B cell (primary cell): ENCODE measurements around the gene ADRM1. TPM values are rescaled to one million over a fixed set of nuclear protein-coding genes. Genes with fewer than 3 reads are reported as not detected.

Experiments
- ATAC-seq: fragments of 200-7000 bp; cut with Tn5 transposase; one replicate; pipeline ENCODE4 v1.10.0; 2021; ENCODE audit warnings: low read depth, mild to moderate bottlenecking, moderate number of reproducible peaks, moderate library complexity
- CTCF ChIA-PET: fragments of 350-600 bp; sonication (Branson Sonifier 250); formaldehyde crosslinking; loops from one replicate; lab custom pipeline; 2021; ENCODE audit warnings: antibody characterized with exemption, inconsistent platforms; lab: Charles Lee
- POLR2A ChIA-PET: fragments of 350-600 bp; sonication (Branson Sonifier 250); formaldehyde crosslinking; loops from one replicate; lab custom pipeline; 2021; ENCODE audit warnings: antibody characterized with exemption; lab: Charles Lee
- DNase-seq: peaks from one replicate; pipeline ENCODE4 v3.0.0; 2013
- H2AFZ ChIP-seq: 2 replicates; pipeline ENCODE4 v1.6.1; 2012; ENCODE audit warnings: mild to moderate bottlenecking, low read depth, low read length; ENCODE audit not compliant: insufficient read depth, poor library complexity, severe bottlenecking
- H3K27ac ChIP-seq, 2 donors: 1 replicate in 1 of 2; 2 replicates in 1 of 2; pipeline ENCODE4 v1.5.1; 2012 to 2013; ENCODE audit warnings: low read length in 2 of 2, mild to moderate bottlenecking in 2 of 2, moderate library complexity in 1 of 2
- H3K27me3 ChIP-seq, 4 experiments: fragments of 200-600 bp in 1 of 4; sonication (generic) in 1 of 4; replicated peaks in 1 of 4; 1 replicate in 2 of 4; 2 replicates in 2 of 4; pipeline versions ENCODE4 v1.6.1 to v1.7.0; 2013 to 2016; ENCODE audit warnings: low read length in 3 of 4, mild to moderate bottlenecking in 2 of 4, mixed read lengths in 1 of 4, moderate library complexity in 1 of 4; ENCODE audit not compliant: insufficient read depth in 4 of 4, control insufficient read depth in 3 of 4; ENCODE audit errors: control extremely low read depth in 1 of 4
- H3K36me3 ChIP-seq, 2 experiments: replicated peaks in 1 of 2; 1 replicate in 1 of 2; 2 replicates in 1 of 2; pipeline versions ENCODE4 v1.6.1 to v1.7.1; 2013; ENCODE audit warnings: low read length in 1 of 2; ENCODE audit not compliant: insufficient read depth in 2 of 2, control insufficient read depth in 1 of 2; ENCODE audit errors: control extremely low read depth in 1 of 2, extremely low read depth in 1 of 2
- H3K4me1 ChIP-seq, 2 donors: fragments of 200-600 bp in 1 of 2; sonication (generic) in 1 of 2; 1 replicate in 1 of 2; 2 replicates in 1 of 2; pipeline versions ENCODE4 v1.5.1 to v1.6.1; 2013 to 2017; ENCODE audit warnings: low read length in 2 of 2; ENCODE audit not compliant: control insufficient read depth in 2 of 2, insufficient read depth in 2 of 2
- H3K4me2 ChIP-seq: replicated peaks from 2 replicates; pipeline ENCODE3; 2012; ENCODE audit warnings: mild to moderate bottlenecking, low read depth, low read length; ENCODE audit not compliant: poor library complexity, severe bottlenecking
- H3K4me3 ChIP-seq, 5 experiments: fragments of 200-600 bp in 1 of 5; sonication (generic) in 1 of 5; 1 replicate in 3 of 5; 2 replicates in 2 of 5; pipeline versions ENCODE4 v1.5.1 to v1.7.0; 2011 to 2016; ENCODE audit warnings: low read length in 4 of 5, mild to moderate bottlenecking in 4 of 5, low read depth in 2 of 5, control low read depth in 1 of 5, moderate library complexity in 1 of 5; ENCODE audit not compliant: insufficient read depth in 1 of 5; ENCODE audit errors: control extremely low read depth in 1 of 5, extremely low read depth in 1 of 5
- H3K79me2 ChIP-seq: fragments of 200-600 bp; sonication (generic); one replicate; pipeline ENCODE4 v1.6.0; 2016; ENCODE audit warnings: low read length; ENCODE audit not compliant: control insufficient read depth, insufficient read depth
- H3K9ac ChIP-seq: fragments of 200-600 bp; sonication (generic); 2 replicates; pipeline ENCODE4 v1.6.1; 2017; ENCODE audit warnings: mild to moderate bottlenecking, low read length, moderate library complexity
- H3K9me3 ChIP-seq, 3 donors: one replicate each; pipeline versions ENCODE4 v1.6.1 to v1.7.1; 2013; ENCODE audit warnings: low read length in 2 of 3; ENCODE audit not compliant: control insufficient read depth in 2 of 3, insufficient read depth in 1 of 3; ENCODE audit errors: control extremely low read depth in 1 of 3
- H4K20me1 ChIP-seq: 2 replicates; pipeline ENCODE4 v1.6.0; 2012; ENCODE audit warnings: mild to moderate bottlenecking, low read length; ENCODE audit not compliant: insufficient read depth, control insufficient read depth, poor library complexity, severe bottlenecking
- H3K27ac Mint-ChIP-seq: one replicate; pipeline ENCODE4 v1.8.0; 2021; ENCODE audit warnings: mixed read lengths
- H3K27me3 Mint-ChIP-seq: one replicate; pipeline ENCODE4 v1.8.0; 2021; ENCODE audit warnings: mixed read lengths
- H3K4me1 Mint-ChIP-seq: one replicate; pipeline ENCODE4 v1.8.0; 2021; ENCODE audit warnings: mixed read lengths
- H3K4me3 Mint-ChIP-seq: one replicate; pipeline ENCODE4 v1.8.0; 2021; ENCODE audit warnings: mixed read lengths
- H3K9me3 Mint-ChIP-seq: one replicate; pipeline ENCODE4 v1.8.0; 2022; ENCODE audit warnings: mixed read lengths; ENCODE audit not compliant: insufficient read depth
- CTCF ChIP-seq: fragments of 200-600 bp; IDR thresholded peaks from one replicate; pipeline ENCODE4 v1.8.0; 2022; ENCODE audit warnings: antibody characterized with exemption, mild to moderate bottlenecking
- EZH2 ChIP-seq: IDR thresholded peaks from 2 replicates; pipeline ENCODE4 v1.6.1; 2012; ENCODE audit warnings: borderline replicate concordance, low read depth, mild to moderate bottlenecking, moderate library complexity, low read length; ENCODE audit not compliant: insufficient read depth, poor library complexity, severe bottlenecking
- WGBS: methylation state at CpG from one replicate; pipeline ENCODE4 v1.1.5; 2013; ENCODE audit warnings: missing lambda C conversion rate; ENCODE audit not compliant: insufficient coverage; 5-methylcytosine and 5-hydroxymethylcytosine counted together
- intact Hi-C: fragments of 100-400 bp; cut with micrococcal nuclease; formaldehyde crosslinking; loops from one replicate; pipeline ENCODE4 v1.10.0; 2022
- polyA plus RNA-seq: library from polyadenylated mRNA; depleted of rRNA; stranded (reverse); fragments of >200 nt; gene quantifications from 2 replicates; pipeline ENCODE4 v1.2.3, GENCODE V29; 2012
- total RNA-seq, 2 donors: library from RNA; stranded (reverse); fragments of 120-200 nt in 1 of 2; gene quantifications; 1 replicate in 1 of 2; 2 replicates in 1 of 2; pipeline versions ENCODE4 v1.2.3 to v1.2.4, GENCODE V29; 2013 to 2022

ADRM1 gene
- total and polyA plus RNA-seq, 2 donors (not counting 1 experiment from before 2014, with no cell fraction given), result 73.9 to 87.2 TPM

- no peak overlapping the region for H3K4me2 ChIP-seq
These were observed 46.8 kb downstream of the ADRM1 start for GRCh38 chr20:62349556-62350097.

More at GRCh38 chr20:62349556-62350097, 46.8 kb downstream of the ADRM1 start:
- no peak for TF ChIP-seq CTCF
- TF ChIP-seq EZH2, result no peak
- intact Hi-C loops, result no loop called here
- Mint-ChIP-seq H3K4me1 (no peaks in the 10 kb centered on the region), H3K27me3 (no peaks in the 10 kb centered on the region), H3K4me3 (no peak overlapping the region), H3K27ac (no peak overlapping the region), H3K9me3 (peaks cover 3% of the 10 kb centered on the region)
- Histone ChIP-seq H3K4me1 (no peaks in the 10 kb centered on the region), H3K36me3 (no peaks in the 10 kb centered on the region), H3K4me3 (no peak overlapping the region), H2AFZ (no peak overlapping the region), H3K79me2 (no peaks in the 10 kb centered on the region), H4K20me1 (no peaks in the 10 kb centered on the region), H3K9ac (no peak overlapping the region), H3K27me3 (no peaks in the 10 kb centered on the region), H3K9me3 (peaks cover 0 to 4% (median 0%) of the 10 kb centered on the region in 3 donors), H3K27ac (no peak overlapping the region)
- WGBS, result 88% methylated on average over 1 of the region's 7 CpGs
- CTCF ChIA-PET, result interaction anchor here (0.8 kb wide), 1 partner anchor 190 kb away, joined by 4 read pairs; no protein-coding TSS in a partner anchor
- DNase-seq (no peak), ATAC-seq (no peak)
- POLR2A ChIA-PET, result no interaction called here
